ENCODE data around the gene MICU2. TPM values are rescaled to one million over a fixed set of nuclear protein-coding genes. Genes with fewer than 3 reads are reported as not detected.

Gene MICU2
- total RNA-seq, 1 donor from 2014 or later: 37.5 TPM

Other genes with a start within 250 kb of the MICU2 start
- gene ZDHHC20, start 144.9 kb downstream of the MICU2 start, total RNA-seq: 95.6 TPM
- 1.5 TPM for gene FGF9, start 66.9 kb upstream of the MICU2 start, total RNA-seq